ENCODE data around the gene L1CAM. TPM values are rescaled to one million over a fixed set of nuclear protein-coding genes. Genes with fewer than 3 reads are reported as not detected.

Gene L1CAM
- total and polyA plus RNA-seq, 12 donors: 0.52 to 50.1 (median 7.2) TPM

- Histone ChIP-seq H3K4me1 (replicated peaks in 1 of 2) (peaks cover 13 to 38% of the 10 kb centered on the region in 2 donors), H3K27me3 (no peaks in the 10 kb centered on the region), H3K27ac (peak overlapping the region; percentile 86 to 98 (median 95)), H3K4me3 (peak overlapping the region in 2 of 4 donors; percentile 7 to 64), H3K36me3 (replicated peaks in 1 of 2) (peaks cover 0 to 22% of the 10 kb centered on the region in 2 donors), H3K9me3 (replicated peaks in 1 of 3) (no peaks in the 10 kb centered on the region)
- 0 to 16% (median 8%) methylated on average over 7 to 76 of the region's 76 CpGs for WGBS, 4 donors
- peak; percentile 95 to 98 (median 96) for DNase-seq
- intact Hi-C loops (cut with DNase I): no loop called here
- TF ChIP-seq CTCF (IDR thresholded peaks at IDR 0.05): peak in 1 of 6 experiments; percentile 10
- peak; percentile 81 to 85 for TF ChIP-seq POLR2A (IDR thresholded peaks at IDR 0.05)
Measured at GRCh38 chrX:153927922-153928760, 42.2 kb upstream of the L1CAM start.

GRCh38 chrX:153927672-153927921 lies 41.6 kb upstream of the L1CAM start:
- 0 to 15% (median 7%) methylated on average over 1 to 8 of the region's 8 CpGs for WGBS, 4 donors
- intact Hi-C loops (cut with DNase I): no loop called here
- peak overlapping the region in 2 of 4 donors; percentile 7 to 64 for H3K4me3 ChIP-seq
- peaks cover 0 to 22% of the 10 kb centered on the region in 2 donors for H3K36me3 ChIP-seq (replicated peaks in 1 of 2)
- DNase-seq: no peak
- H3K4me1 ChIP-seq (replicated peaks in 1 of 2): peaks cover 13 to 43% of the 10 kb centered on the region in 2 donors
- TF ChIP-seq CTCF (IDR thresholded peaks at IDR 0.05) (no peak), POLR2A (IDR thresholded peaks at IDR 0.05) (no peak)
- H3K9me3 ChIP-seq (replicated peaks in 1 of 3): no peaks in the 10 kb centered on the region
- no peaks in the 10 kb centered on the region for H3K27me3 ChIP-seq
- peak overlapping the region; percentile 86 to 98 (median 95) for H3K27ac ChIP-seq

- WGBS, 4 donors: 0 to 39% (median 19%) methylated on average over 4 to 31 of the region's 31 CpGs
- DNase-seq: peak; percentile 70 to 86 (median 81)
- no peaks in the 10 kb centered on the region for H3K27me3 ChIP-seq
- H3K27ac ChIP-seq: peak overlapping the region; percentile 86 to 98 (median 95)
- peak overlapping the region in 1 of 4 donors; percentile 64 for H3K4me3 ChIP-seq
- H3K9me3 ChIP-seq (replicated peaks in 1 of 3): no peaks in the 10 kb centered on the region
- TF ChIP-seq CTCF (IDR thresholded peaks at IDR 0.05): no peak
- TF ChIP-seq POLR2A (IDR thresholded peaks at IDR 0.05): peak in 1 of 2 donors; percentile 54
- H3K36me3 ChIP-seq (replicated peaks in 1 of 2): peaks cover 0 to 22% of the 10 kb centered on the region in 2 donors
- intact Hi-C loops (cut with DNase I): no loop called here
- H3K4me1 ChIP-seq (replicated peaks in 1 of 2): peaks cover 13 to 45% of the 10 kb centered on the region in 2 donors
Measured at GRCh38 chrX:153926858-153927671, 41.1 kb upstream of the L1CAM start.

- H3K4me1 ChIP-seq (replicated peaks in 1 of 2): peaks cover 13 to 45% of the 10 kb centered on the region in 2 donors
- intact Hi-C loops (cut with DNase I): no loop called here
- peak overlapping the region in 1 of 4 donors; percentile 64 for H3K4me3 ChIP-seq
- no peak for TF ChIP-seq POLR2A (IDR thresholded peaks at IDR 0.05)
- TF ChIP-seq CTCF (IDR thresholded peaks at IDR 0.05): no peak
- peak overlapping the region; percentile 86 to 98 (median 95) for H3K27ac ChIP-seq
- no peak for DNase-seq
- H3K27me3 ChIP-seq: no peaks in the 10 kb centered on the region
- WGBS, 4 donors: 28 to 67% (median 30%) methylated on average over 3 to 4 of the region's 4 CpGs; no CpG with 5 or more reads in 1 of the 4 donors
- H3K36me3 ChIP-seq (replicated peaks in 1 of 2): peaks cover 0 to 16% of the 10 kb centered on the region in 2 donors
- no peaks in the 10 kb centered on the region for H3K9me3 ChIP-seq (replicated peaks in 1 of 3)
Measured at GRCh38 chrX:153926552-153926857, 40.5 kb upstream of the L1CAM start.

All from adrenal gland (tissue), 12 donors.